Measurements from ENCODE around the gene SYTL5. TPM values are rescaled to one million over a fixed set of nuclear protein-coding genes. Genes with fewer than 3 reads are reported as not detected.

The SYTL5 gene
- total RNA-seq, 6 experiments from 2014 or later, result 0.10 to 0.21 (median 0.16) TPM

DNA sequence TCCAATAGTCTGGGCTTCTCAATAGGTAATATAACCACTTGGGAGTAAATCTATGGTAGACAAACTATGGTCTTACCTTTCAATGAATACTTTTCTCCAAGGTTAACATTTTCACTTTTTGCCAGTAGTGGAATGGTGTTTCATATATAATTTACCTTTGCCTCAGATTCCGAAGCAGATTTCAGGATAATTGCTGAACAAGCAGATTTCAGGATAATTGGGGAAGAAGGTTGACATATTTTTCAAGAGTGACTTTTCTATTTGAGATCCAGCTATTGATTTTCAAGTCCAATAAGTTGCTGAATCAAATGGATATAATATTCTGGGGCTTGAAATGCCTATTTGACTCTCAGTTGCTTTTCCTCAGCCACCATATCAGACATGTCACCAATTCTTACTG, 63.6 kb downstream of the SYTL5 start:
- Mint-ChIP-seq H3K4me3 (no peak overlapping the region), H3K36me3 (ENCODE audit: low read depth) (no peaks in the 10 kb centered on the region), H3K27ac (no peak overlapping the region), H3K27me3 (ENCODE audit: insufficient read depth) (no peaks in the 10 kb centered on the region), H3K4me1 (ENCODE audit: low read depth) (no peaks in the 10 kb centered on the region), H3K9me3 (no peaks in the 10 kb centered on the region)
- no peak for DNase-seq
- TF ChIP-seq, protein P1, sequence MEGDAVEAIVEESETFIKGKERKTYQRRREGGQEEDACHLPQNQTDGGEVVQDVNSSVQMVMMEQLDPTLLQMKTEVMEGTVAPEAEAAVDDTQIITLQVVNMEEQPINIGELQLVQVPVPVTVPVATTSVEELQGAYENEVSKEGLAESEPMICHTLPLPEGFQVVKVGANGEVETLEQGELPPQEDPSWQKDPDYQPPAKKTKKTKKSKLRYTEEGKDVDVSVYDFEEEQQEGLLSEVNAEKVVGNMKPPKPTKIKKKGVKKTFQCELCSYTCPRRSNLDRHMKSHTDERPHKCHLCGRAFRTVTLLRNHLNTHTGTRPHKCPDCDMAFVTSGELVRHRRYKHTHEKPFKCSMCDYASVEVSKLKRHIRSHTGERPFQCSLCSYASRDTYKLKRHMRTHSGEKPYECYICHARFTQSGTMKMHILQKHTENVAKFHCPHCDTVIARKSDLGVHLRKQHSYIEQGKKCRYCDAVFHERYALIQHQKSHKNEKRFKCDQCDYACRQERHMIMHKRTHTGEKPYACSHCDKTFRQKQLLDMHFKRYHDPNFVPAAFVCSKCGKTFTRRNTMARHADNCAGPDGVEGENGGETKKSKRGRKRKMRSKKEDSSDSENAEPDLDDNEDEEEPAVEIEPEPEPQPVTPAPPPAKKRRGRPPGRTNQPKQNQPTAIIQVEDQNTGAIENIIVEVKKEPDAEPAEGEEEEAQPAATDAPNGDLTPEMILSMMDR (IDR thresholded peaks at IDR 0.05), result no peak

DNA sequence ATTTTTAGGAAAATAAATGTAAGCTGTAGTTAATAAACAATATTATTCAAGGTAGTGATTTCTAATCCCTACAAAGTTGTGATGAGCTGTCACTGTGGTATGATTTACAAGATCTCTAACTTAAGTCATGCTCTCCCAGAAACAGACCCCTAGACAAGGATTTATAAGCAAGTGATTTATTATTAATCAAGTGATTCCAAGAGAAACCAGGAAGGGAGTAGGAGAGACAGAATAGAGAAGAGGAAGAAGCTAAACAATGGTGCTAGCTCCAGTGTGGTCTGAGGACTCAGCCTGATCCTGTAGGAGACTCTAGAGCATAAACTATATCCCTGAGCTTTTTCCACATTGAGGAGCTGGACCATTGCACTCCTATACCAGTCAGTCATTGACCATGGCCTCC, 73.1 kb downstream of the SYTL5 start:
- H3K4me1 Mint-ChIP-seq (ENCODE audit: low read depth), result no peaks in the 10 kb centered on the region
- no peaks in the 10 kb centered on the region for H3K36me3 Mint-ChIP-seq (ENCODE audit: low read depth)
- H3K27ac Mint-ChIP-seq, result no peak overlapping the region
- no peak for DNase-seq
- TF ChIP-seq, protein P1 (IDR thresholded peaks at IDR 0.05), result no peak
- H3K27me3 Mint-ChIP-seq (ENCODE audit: insufficient read depth), result no peaks in the 10 kb centered on the region
- no peak overlapping the region for H3K4me3 Mint-ChIP-seq
- H3K9me3 Mint-ChIP-seq, result no peaks in the 10 kb centered on the region

DNA sequence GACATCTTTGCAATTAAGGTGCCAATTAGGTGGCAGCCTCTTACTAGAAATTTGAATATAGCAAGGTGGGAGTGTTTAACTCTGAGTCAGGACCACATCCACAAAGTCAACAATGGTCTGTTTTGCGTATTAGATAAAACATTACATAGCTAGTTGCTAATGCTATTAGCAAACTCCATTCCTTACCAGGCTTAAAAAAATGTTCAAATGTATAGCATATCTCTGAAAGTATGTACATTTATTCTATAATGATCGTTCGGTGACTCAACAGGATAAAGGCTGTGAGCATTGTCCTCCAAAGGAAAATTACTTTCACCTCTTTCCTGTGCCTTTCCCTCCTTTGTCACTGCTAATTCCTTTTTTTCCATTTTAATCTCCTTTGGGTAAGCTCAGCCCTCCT, 74.5 kb downstream of the SYTL5 start:
- H3K27me3 Mint-ChIP-seq (ENCODE audit: insufficient read depth), result no peaks in the 10 kb centered on the region; the same call in 1 of the 2 replicates
- no peaks in the 10 kb centered on the region for H3K36me3 Mint-ChIP-seq (ENCODE audit: low read depth)
- H3K27ac Mint-ChIP-seq, result no peak overlapping the region
- TF ChIP-seq, protein P1 (IDR thresholded peaks at IDR 0.05), result no peak
- DNase-seq, result no peak
- H3K4me1 Mint-ChIP-seq (ENCODE audit: low read depth), result no peaks in the 10 kb centered on the region
- H3K9me3 Mint-ChIP-seq, result no peaks in the 10 kb centered on the region
- no peak overlapping the region for H3K4me3 Mint-ChIP-seq

DNA sequence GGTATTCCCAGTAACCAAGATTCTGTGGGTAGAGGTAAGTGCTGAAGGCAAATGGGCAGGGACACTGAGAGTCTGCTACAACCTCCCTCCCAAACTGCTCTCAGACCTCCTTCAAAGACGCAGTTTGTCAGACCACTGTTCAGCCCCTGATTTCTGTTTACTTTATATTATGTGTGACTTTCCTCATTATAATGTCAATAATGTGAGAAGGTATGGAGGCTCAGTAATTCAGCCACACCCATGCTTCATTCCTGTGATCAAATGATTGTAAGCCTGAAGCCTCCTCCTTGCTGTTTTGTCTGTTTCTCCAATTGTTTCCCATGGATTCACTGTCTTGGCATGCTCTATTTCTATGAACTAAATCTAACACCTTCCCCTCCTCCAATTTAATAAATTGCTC, 75.6 kb downstream of the SYTL5 start:
- no peaks in the 10 kb centered on the region for H3K36me3 Mint-ChIP-seq (ENCODE audit: low read depth)
- H3K27ac Mint-ChIP-seq, result no peak overlapping the region
- TF ChIP-seq, protein P1 (IDR thresholded peaks at IDR 0.05), result no peak
- H3K4me3 Mint-ChIP-seq, result no peak overlapping the region
- no peaks in the 10 kb centered on the region for H3K9me3 Mint-ChIP-seq
- no peaks in the 10 kb centered on the region for H3K4me1 Mint-ChIP-seq (ENCODE audit: low read depth)
- no peaks in the 10 kb centered on the region; the same call in 1 of the 2 replicates for H3K27me3 Mint-ChIP-seq (ENCODE audit: insufficient read depth)
- no peak for DNase-seq

DNA sequence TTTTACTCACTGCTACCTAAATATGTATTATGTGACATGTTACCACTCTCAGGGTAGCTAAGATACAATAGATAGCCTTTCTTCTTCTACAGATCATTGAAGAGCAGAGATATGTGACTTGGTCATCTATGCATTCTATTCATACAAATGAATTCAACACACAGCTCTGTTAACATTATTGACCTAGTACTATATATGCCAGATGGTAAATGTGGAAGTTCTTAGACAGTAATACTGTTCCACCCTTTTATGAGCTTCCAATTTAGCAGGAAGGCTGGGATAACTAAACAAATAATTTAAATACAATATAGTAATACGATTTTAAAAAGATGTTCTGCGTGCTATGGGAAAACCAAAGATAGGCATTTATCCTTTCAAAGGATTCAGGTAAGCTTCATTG, 76.0 kb downstream of the SYTL5 start:
- Mint-ChIP-seq H3K4me1 (ENCODE audit: low read depth) (no peaks in the 10 kb centered on the region), H3K36me3 (ENCODE audit: low read depth) (no peaks in the 10 kb centered on the region), H3K27ac (no peak overlapping the region), H3K9me3 (no peaks in the 10 kb centered on the region), H3K4me3 (no peak overlapping the region), H3K27me3 (ENCODE audit: insufficient read depth) (no peaks in the 10 kb centered on the region; the same call in 1 of the 2 replicates)
- no peak for DNase-seq
- TF ChIP-seq, protein P1 (IDR thresholded peaks at IDR 0.05), result no peak

DNA sequence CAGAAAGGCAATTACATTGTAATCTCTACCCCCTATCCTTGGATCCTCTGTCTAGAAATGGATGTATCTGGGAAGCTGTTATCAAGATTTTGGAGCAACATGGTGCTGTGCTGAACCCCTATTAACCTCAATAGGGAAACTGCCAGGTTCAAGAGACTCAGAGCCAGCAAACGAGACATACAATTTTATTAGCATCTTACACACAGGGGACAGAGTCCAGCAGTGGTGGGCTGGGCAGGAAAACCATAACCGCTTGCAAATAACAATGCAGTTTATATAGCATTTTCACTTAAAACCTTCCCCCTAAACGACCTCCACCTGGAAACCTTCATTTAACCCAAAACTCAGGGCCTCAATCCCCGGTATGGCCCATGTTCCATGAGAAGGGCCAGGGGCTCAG, 79.5 kb downstream of the SYTL5 start:
- TF ChIP-seq, protein P1 (IDR thresholded peaks at IDR 0.05), result no peak
- no peak overlapping the region for H3K27ac Mint-ChIP-seq
- no peaks in the 10 kb centered on the region for H3K36me3 Mint-ChIP-seq (ENCODE audit: low read depth)
- no peaks in the 10 kb centered on the region for H3K9me3 Mint-ChIP-seq
- H3K4me3 Mint-ChIP-seq, result no peak overlapping the region
- no peak for DNase-seq
- no peaks in the 10 kb centered on the region for H3K4me1 Mint-ChIP-seq (ENCODE audit: low read depth)
- H3K27me3 Mint-ChIP-seq (ENCODE audit: insufficient read depth), result no peaks in the 10 kb centered on the region; the same call in 1 of the 2 replicates
